Fibroblast of villous mesenchyme (primary cell): ENCODE data around the gene SLC6A13. TPM values are rescaled to one million over a fixed set of nuclear protein-coding genes. Genes with fewer than 3 reads are reported as not detected.
"Not testable (repeated sequence)": the region's sequence is repeated elsewhere in the genome, so short reads cannot be mapped to it uniquely, and the experiment has no call there.

Source experiments
- DNase-seq: peaks from one replicate; pipeline ENCODE4 v3.0.0-alpha.2; 2010; ENCODE audit warnings: low read depth
- H3K4me3 ChIP-seq: 2 replicates; pipeline ENCODE4 v1.5.1; 2011; ENCODE audit warnings: low read depth, mild to moderate bottlenecking, low read length
- total RNA-seq: library from RNA; depleted of rRNA; stranded (reverse); fragments of >200 nt; gene quantifications from 2 replicates; pipeline ENCODE4 v1.2.3, GENCODE V29; 2012
- TF ChIP-seq, protein P1 (sequence below): IDR thresholded peaks from 2 replicates; pipeline ENCODE4 v1.5.1; 2012; ENCODE audit warnings: low read depth, mild to moderate bottlenecking, low read length; ENCODE audit not compliant: insufficient read depth

SLC6A13 gene
- not detected in 2 replicates for total RNA-seq

DNA sequence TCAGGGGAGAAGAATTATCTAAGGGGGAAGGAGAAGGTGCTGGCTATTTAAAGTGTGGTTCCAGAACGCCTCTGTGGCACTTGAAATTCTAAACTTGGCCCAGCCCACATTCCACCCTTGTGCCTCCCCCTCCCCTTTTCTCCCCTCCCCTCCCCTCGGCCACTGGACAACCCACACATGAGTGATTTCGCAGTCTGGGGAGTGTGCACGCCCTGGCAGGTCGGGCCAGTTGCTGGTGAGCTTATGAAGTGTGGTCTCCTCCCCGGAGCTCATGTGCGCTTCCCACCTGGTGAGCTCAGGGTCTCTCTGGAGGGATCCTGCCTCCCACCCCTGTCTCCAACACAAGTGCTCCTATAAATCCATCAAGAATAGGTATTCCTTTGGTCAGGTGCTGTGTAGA lies at the start of gene SLC6A13:
SLC6A13 (minus strand) TSS at position 20 of the 400 bp plus-strand sequence. CDS start 2,784 bp downstream, outside the sequence.
- H3K4me3 ChIP-seq = no peak within 1 kb of the TSS
- TF ChIP-seq, protein P1, sequence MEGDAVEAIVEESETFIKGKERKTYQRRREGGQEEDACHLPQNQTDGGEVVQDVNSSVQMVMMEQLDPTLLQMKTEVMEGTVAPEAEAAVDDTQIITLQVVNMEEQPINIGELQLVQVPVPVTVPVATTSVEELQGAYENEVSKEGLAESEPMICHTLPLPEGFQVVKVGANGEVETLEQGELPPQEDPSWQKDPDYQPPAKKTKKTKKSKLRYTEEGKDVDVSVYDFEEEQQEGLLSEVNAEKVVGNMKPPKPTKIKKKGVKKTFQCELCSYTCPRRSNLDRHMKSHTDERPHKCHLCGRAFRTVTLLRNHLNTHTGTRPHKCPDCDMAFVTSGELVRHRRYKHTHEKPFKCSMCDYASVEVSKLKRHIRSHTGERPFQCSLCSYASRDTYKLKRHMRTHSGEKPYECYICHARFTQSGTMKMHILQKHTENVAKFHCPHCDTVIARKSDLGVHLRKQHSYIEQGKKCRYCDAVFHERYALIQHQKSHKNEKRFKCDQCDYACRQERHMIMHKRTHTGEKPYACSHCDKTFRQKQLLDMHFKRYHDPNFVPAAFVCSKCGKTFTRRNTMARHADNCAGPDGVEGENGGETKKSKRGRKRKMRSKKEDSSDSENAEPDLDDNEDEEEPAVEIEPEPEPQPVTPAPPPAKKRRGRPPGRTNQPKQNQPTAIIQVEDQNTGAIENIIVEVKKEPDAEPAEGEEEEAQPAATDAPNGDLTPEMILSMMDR = no peak
- DNase-seq = no peak

DNA sequence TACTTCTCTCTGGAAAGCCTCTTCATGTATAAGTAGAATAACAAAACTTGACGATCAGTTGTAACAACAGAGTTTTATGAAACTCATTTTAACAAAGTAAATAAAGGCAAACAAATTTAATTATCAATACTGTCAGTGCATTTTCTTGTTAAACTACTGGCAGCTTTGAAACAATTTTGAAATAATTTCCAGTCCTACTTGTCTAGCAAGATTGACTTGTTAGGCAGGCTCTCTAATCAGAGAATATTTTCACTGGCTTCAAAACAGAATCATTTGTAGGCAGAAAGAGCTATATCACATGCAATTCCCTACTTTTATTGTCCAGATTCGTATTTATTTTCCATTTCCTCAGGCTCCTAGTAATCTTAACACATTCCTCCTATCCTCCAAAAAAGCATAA lies 45.9 kb upstream of the SLC6A13 start:
- DNase-seq = no peak
- TF ChIP-seq, protein P1 = no peak
- H3K4me3 ChIP-seq = no peak overlapping the region

DNA sequence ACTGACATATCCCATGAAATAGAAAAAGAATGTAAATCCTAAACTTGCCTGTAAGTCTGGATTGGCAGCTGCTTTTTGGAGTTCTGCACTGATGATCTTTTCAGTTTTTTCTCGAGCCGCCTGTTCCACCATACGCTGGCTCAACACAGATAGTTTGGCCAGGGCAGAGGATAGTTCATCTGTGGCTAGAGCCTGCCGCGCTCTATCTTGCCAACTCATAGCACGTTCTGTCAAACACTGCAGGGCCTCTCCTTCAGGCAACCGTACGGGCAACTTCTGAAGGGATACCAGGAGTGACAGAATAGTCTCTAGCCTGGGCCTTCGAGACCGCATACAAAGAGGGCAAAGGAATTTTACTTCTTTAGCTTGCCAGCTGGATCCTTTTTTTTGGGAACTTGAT lies 44.8 kb upstream of the SLC6A13 start:
- no peak overlapping the region for H3K4me3 ChIP-seq
- TF ChIP-seq, protein P1 = no peak
- DNase-seq = no peak

DNA sequence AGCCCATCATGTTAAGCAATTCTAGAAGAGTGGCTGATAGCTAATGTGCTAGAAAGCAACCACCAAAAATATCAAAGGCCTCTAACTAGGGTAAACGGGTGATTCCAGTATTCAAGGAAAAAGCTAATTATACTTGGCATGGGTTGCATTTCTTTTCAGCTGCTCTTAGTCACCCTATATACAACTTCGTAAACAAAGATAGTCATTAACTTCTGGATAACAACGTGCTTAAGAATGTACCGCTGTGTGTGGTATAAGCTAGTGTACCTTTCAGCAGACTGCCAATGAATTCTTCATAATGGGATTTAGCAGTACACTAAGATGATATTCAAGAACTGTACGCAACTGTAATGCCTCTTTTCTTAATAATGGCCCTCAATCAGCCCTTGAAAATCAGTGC lies 42.2 kb upstream of the SLC6A13 start:
- no peak overlapping the region for H3K4me3 ChIP-seq
- peak; percentile 21 for DNase-seq
- TF ChIP-seq, protein P1 = no peak

DNA sequence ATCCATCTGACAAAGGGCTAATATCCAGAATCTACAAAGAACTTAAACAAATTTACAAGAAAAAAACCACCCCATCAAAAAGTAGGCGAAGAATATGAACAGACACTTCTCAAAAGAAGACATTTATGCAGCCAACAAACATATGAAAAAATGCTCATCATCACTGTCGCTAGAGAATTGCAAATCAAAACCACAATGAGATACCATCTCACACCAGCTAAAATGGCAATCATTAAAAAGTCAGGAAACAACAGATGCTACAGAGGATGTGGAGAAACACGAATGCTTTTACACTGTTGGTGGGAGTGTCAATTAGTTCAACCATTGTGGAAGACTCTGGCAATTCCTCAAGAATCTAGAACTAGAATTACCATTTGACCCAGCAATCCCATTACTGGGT lies 40.1 kb upstream of the SLC6A13 start:
- H3K4me3 ChIP-seq, DNase-seq: not testable (repeated sequence)

DNA sequence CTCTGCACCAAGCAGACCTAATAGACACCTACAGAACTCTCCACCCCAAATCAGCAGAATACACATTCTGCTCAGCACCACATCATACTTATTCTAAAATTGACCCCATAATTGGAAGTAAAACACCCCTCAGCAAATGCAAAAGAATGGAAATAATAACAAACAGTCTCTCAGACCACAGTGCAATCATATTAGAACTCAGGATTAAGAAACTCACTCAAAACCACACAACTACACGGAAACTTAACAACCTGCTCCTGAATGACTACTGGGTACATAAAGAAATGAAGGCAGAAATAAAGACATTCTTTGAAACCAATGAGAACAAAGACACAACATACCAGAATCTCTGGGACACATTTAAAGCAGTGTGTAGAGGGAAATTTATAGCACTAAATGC lies 37.5 kb upstream of the SLC6A13 start:
- not testable (repeated sequence) for H3K4me3 ChIP-seq, DNase-seq

DNA sequence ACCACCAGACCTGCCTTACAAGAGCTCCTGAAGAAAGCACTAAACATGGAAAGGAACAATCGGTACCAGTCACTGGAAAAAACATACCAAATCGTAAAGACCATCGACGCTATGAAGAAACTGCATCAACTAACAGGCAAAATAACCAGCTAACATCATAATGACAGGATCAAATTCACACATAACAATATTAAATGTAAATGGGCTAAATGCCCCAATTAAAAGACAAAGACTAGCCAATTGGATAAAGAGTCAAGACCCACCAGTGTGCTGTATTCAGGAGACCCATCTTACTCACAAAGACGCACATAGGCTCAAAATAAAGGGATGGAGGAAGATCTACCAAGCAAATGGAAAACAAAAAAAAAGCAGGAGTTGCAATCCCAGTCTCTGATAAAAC lies 36.9 kb upstream of the SLC6A13 start:
- not testable (repeated sequence) for H3K4me3 ChIP-seq, DNase-seq

DNA sequence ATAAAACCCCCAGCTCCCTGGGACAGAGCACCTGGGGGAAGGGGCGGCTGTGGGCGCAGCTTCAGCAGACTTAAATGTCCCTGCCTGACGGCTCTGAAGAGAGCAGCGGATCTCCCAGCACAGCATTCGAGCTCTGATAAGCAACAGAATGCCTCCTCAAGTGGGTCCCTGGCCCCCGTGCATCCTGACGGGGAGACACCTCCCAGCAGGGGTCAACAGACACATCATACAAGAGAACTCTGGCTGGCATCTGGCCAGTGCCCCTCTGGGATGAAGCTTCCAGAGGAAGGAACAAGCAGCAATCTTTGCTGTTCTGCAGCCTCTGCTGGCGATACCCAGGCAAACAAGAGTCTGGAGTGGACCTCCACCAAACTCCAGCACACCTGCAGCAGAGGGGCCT lies 35.4 kb upstream of the SLC6A13 start:
- DNase-seq, H3K4me3 ChIP-seq: not testable (repeated sequence)

DNA sequence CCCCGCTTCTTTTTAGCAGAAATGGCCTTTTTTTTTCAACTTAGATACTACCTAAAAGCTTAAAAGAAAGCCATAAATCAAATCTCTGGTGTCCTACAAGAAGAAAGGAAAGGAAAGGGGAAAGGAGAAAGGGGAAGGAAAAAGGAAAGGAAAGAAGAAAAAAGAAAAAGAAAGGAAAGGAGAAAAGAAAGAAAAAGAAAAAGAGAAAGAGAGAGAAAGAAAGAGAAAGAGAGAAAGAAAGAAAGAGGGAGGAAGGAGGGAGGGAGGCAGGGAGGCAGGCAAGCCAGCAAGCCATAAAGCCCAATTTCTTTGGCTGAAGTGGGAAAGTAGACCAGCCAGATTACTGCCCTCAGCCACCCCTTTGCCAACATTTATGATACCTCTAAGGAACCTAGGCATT lies 32.5 kb upstream of the SLC6A13 start:
- H3K4me3 ChIP-seq = no peak overlapping the region
- no peak for DNase-seq
- TF ChIP-seq, protein P1 = no peak
